ENCODE measurements around the gene PALM.

GRCh38 chr19:742540-743075 is 33.9 kb downstream of the PALM start:
- TF ChIP-seq, protein P1, sequence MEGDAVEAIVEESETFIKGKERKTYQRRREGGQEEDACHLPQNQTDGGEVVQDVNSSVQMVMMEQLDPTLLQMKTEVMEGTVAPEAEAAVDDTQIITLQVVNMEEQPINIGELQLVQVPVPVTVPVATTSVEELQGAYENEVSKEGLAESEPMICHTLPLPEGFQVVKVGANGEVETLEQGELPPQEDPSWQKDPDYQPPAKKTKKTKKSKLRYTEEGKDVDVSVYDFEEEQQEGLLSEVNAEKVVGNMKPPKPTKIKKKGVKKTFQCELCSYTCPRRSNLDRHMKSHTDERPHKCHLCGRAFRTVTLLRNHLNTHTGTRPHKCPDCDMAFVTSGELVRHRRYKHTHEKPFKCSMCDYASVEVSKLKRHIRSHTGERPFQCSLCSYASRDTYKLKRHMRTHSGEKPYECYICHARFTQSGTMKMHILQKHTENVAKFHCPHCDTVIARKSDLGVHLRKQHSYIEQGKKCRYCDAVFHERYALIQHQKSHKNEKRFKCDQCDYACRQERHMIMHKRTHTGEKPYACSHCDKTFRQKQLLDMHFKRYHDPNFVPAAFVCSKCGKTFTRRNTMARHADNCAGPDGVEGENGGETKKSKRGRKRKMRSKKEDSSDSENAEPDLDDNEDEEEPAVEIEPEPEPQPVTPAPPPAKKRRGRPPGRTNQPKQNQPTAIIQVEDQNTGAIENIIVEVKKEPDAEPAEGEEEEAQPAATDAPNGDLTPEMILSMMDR (IDR thresholded peaks at IDR 0.05; ENCODE audit: low read depth, low read length, missing input control): no peak
- TF ChIP-seq HNF4A (conservative IDR thresholded peaks at IDR 0.05) (no peak), YY1 (IDR thresholded peaks at IDR 0.05) (no peak), JUND (IDR thresholded peaks at IDR 0.05) (no peak), TAF1 (conservative IDR thresholded peaks at IDR 0.05) (no peak)
